OCI-LY1 (cell line): ENCODE measurements around the gene SLC39A11.

ENCODE experiments used
- CTCF ChIP-seq: fragments of 200-600 bp; sonication (generic), shearing (Covaris generic); IDR thresholded peaks from 2 replicates; pipeline ENCODE4 v1.5.1; 2017; ENCODE audit warnings: mild to moderate bottlenecking, antibody characterized with exemption, low read length, moderate library complexity, mixed read lengths
- EZH2 ChIP-seq: fragments of 200-600 bp; sonication (generic), shearing (Covaris generic); IDR thresholded peaks from 2 replicates; pipeline ENCODE4 v1.8.0; 2017; ENCODE audit warnings: borderline replicate concordance, mixed run types, mild to moderate bottlenecking, antibody characterized with exemption, low read length, moderate library complexity, mixed read lengths

GRCh38 chr17:72658675-72659074 is 433.8 kb downstream of the SLC39A11 start:
- TF ChIP-seq CTCF (no peak), EZH2 (no peak)
